K562 (cell line): ENCODE data around the gene BTNL8. TPM values are rescaled to one million over a fixed set of nuclear protein-coding genes. Genes with fewer than 3 reads are reported as not detected.

Experiments used
- ATAC-seq: fragments of 200-7000 bp; cut with Tn5 transposase; 3 replicates; pipeline ENCODE4 v1.9.1; 2020; ENCODE audit warnings: moderate library complexity
- BruUV-seq: library from RNA; stranded (reverse); fragments of 400-500 nt; replicated peaks from 2 replicates; lab custom pipeline; 2021; lab: Mats Ljungman, UMichigan
- CTCF ChIA-PET: fragments of 300-600 bp; formaldehyde crosslinking; extraction: SDS; loops from one replicate; lab custom pipeline; 2021; ENCODE audit warnings: low intra/inter-chr PET ratio; lab: Yijun Ruan, JAX
- POLR2A ChIA-PET: fragments of 300-600, 350-650 bp; sonication (Branson Sonifier 250); formaldehyde crosslinking; extraction: SDS; loops from one replicate; lab custom pipeline; 2021; ENCODE audit warnings: antibody characterized with exemption, inconsistent platforms; lab: Yijun Ruan, JAX
- DNase-seq, 4 experiments: peaks; one replicate each; pipeline versions ENCODE4 v3.0.0 to v3.0.0-alpha.2; 2011 to 2018; ENCODE audit warnings: low spot score in 3 of 4, mixed read lengths in 3 of 4; ENCODE audit errors: extremely low read depth in 1 of 4
- FAIRE-seq: peaks from 2 replicates; lab custom pipeline; 2011; peaks lifted over from hg19 to GRCh38; lab: Jason Lieb, UNC
- H2AFZ ChIP-seq: 2 replicates; pipeline ENCODE4 v1.6.0; 2011; ENCODE audit warnings: low read depth, low read length, control low read depth, inconsistent platforms
- H3K27ac ChIP-seq: fragments of 200-600 bp; 3 replicates; pipeline ENCODE4 v1.8.0; 2011; ENCODE audit warnings: low read depth, mild to moderate bottlenecking, control low read depth, inconsistent platforms, low read length, moderate library complexity, mixed read lengths; ENCODE audit errors: extremely low read depth
- H3K27me3 ChIP-seq, 2 experiments: fragments of 300-600 bp in 1 of 2; 2 replicates in 1 of 2; 3 replicates in 1 of 2; pipeline versions ENCODE4 v1.6.0 to v1.8.0; 2011; ENCODE audit warnings: inconsistent platforms in 2 of 2, low read length in 2 of 2, mild to moderate bottlenecking in 1 of 2, mixed read lengths in 1 of 2, moderate library complexity in 1 of 2; ENCODE audit not compliant: control insufficient read depth in 2 of 2, insufficient read depth in 2 of 2
- H3K36me3 ChIP-seq: fragments of 300-600 bp; 3 replicates; pipeline ENCODE4 v1.8.0; 2011; ENCODE audit warnings: mild to moderate bottlenecking, low read length, inconsistent platforms; ENCODE audit not compliant: control insufficient read depth, insufficient read depth
- H3K4me1 ChIP-seq, 2 experiments: fragments of 200-600 bp in 1 of 2; replicated peaks in 1 of 2; 2 replicates in 1 of 2; 3 replicates in 1 of 2; pipeline versions ENCODE4 v1.5.1 to v1.8.0; 2011; ENCODE audit warnings: inconsistent platforms in 2 of 2, low read length in 2 of 2, mild to moderate bottlenecking in 1 of 2, mixed read lengths in 1 of 2, moderate library complexity in 1 of 2; ENCODE audit not compliant: control insufficient read depth in 2 of 2, insufficient read depth in 2 of 2
- H3K4me2 ChIP-seq: 2 replicates; pipeline ENCODE4 v1.6.1; 2011; ENCODE audit warnings: low read length, control low read depth, inconsistent platforms, mixed read lengths; ENCODE audit not compliant: insufficient read depth
- H3K4me3 ChIP-seq: fragments of 200-600 bp; sonication (generic), shearing (Covaris generic); 2 replicates; pipeline ENCODE4 v1.5.1; 2016; ENCODE audit warnings: control low read depth, inconsistent platforms
- H3K79me2 ChIP-seq: fragments of 200-600 bp; 3 replicates; pipeline ENCODE4 v1.8.0; 2011; ENCODE audit warnings: low read length, inconsistent platforms; ENCODE audit not compliant: control insufficient read depth, insufficient read depth
- H3K9ac ChIP-seq, 2 experiments: 2 replicates each; pipeline versions ENCODE4 v1.6.0 to v1.6.1; 2011; ENCODE audit warnings: low read depth in 2 of 2, low read length in 2 of 2, control low read depth in 1 of 2, inconsistent platforms in 1 of 2, mild to moderate bottlenecking in 1 of 2, mixed read lengths in 1 of 2; ENCODE audit not compliant: insufficient read depth in 1 of 2
- H3K9me1 ChIP-seq: one replicate; pipeline ENCODE4 v1.6.0; 2011; ENCODE audit warnings: inconsistent platforms, mild to moderate bottlenecking, low read length, moderate library complexity; ENCODE audit not compliant: control insufficient read depth, insufficient read depth
- H3K9me3 ChIP-seq: replicated peaks from 2 replicates; pipeline ENCODE4 v1.5.1; 2011; ENCODE audit warnings: low read depth, low read length, inconsistent platforms; ENCODE audit not compliant: control insufficient read depth, insufficient read depth
- H4K20me1 ChIP-seq: replicated peaks from 2 replicates; pipeline ENCODE4 v1.6.1; 2011; ENCODE audit warnings: low read length, inconsistent platforms, mixed read lengths; ENCODE audit not compliant: control insufficient read depth, insufficient read depth
- BMI1 ChIP-seq: fragments of 150-350 bp; IDR thresholded peaks from 2 replicates; pipeline ENCODE4 v1.6.1; 2014; ENCODE audit warnings: low read length
- CBX3 ChIP-seq, 2 experiments: IDR thresholded peaks; 1 replicate in 1 of 2; 2 replicates in 1 of 2; pipeline ENCODE4 v1.6.1; 2012; ENCODE audit warnings: inconsistent platforms in 2 of 2, low read length in 2 of 2, borderline replicate concordance in 1 of 2, control low read depth in 1 of 2
- ETV1 ChIP-seq: fragments of 450-650 bp; conservative IDR thresholded peaks from 2 replicates; pipeline ENCODE4 v1.6.1; 2016; ENCODE audit warnings: missing genetic modification characterization, control low read depth, low read depth, missing compliant biosample characterization
- GATA2 ChIP-seq: sonication (generic); formaldehyde crosslinking; IDR thresholded peaks from 2 replicates; pipeline ENCODE4 v1.4.0; 2020; ENCODE audit warnings: mild to moderate bottlenecking, missing genetic modification reagents
- ILK ChIP-seq: fragments of 450-650 bp; IDR thresholded peaks from 2 replicates; pipeline ENCODE4 v1.6.1; 2016; ENCODE audit warnings: missing genetic modification characterization, low read depth, mild to moderate bottlenecking, missing compliant biosample characterization, moderate library complexity, borderline replicate concordance
- NCOA1 ChIP-seq: fragments of 450-650 bp; IDR thresholded peaks from 2 replicates; pipeline ENCODE4 v1.6.1; 2016; ENCODE audit warnings: low read depth
- NFE2 ChIP-seq: IDR thresholded peaks from 2 replicates; pipeline ENCODE4 v1.6.1; 2014; ENCODE audit warnings: antibody characterized with exemption, low read depth
- RFX5 ChIP-seq: IDR thresholded peaks from 2 replicates; pipeline ENCODE4 v1.6.1; 2011; ENCODE audit warnings: low read depth, mild to moderate bottlenecking, improper control_type of control experiment, low read length
- SMARCA5 ChIP-seq: fragments of 450-650 bp; IDR thresholded peaks from 2 replicates; pipeline ENCODE4 v1.6.1; 2016
- SP1 ChIP-seq: sonication (generic); formaldehyde crosslinking; IDR thresholded peaks from 2 replicates; pipeline ENCODE4 v1.8.1; 2022; ENCODE audit warnings: mild to moderate bottlenecking, missing genetic modification reagents
- ZFP30 ChIP-seq: fragments of 250-450 bp; sonication (Bioruptor Pico); IDR thresholded peaks from 2 replicates; pipeline ENCODE4 v1.8.0; 2022; ENCODE audit warnings: moderate library complexity, mild to moderate bottlenecking, inconsistent platforms, borderline replicate concordance
- ZNF143 ChIP-seq: sonication (generic); formaldehyde crosslinking; IDR thresholded peaks from 2 replicates; pipeline ENCODE4 v1.9.0; 2022; ENCODE audit warnings: mild to moderate bottlenecking, missing genetic modification reagents
- ZNF174 ChIP-seq: fragments of 250-450 bp; sonication (Bioruptor Pico); IDR thresholded peaks from 2 replicates; pipeline ENCODE4 v1.4.0; 2020; ENCODE audit warnings: mild to moderate bottlenecking
- ZNF408 ChIP-seq: fragments of 250-450 bp; sonication (Bioruptor Pico); IDR thresholded peaks from 2 replicates; pipeline ENCODE4 v1.4.0; 2020; ENCODE audit warnings: low read depth, mild to moderate bottlenecking, moderate library complexity
- ZNF444 ChIP-seq: fragments of 250-450 bp; sonication (Bioruptor Pico); IDR thresholded peaks from 2 replicates; pipeline ENCODE4 v1.4.0; 2020; ENCODE audit warnings: mild to moderate bottlenecking, moderate library complexity
- WGBS: fragments of 100-300 bp; shearing (Covaris generic); methylation state at CpG from one replicate; pipeline ENCODE4 v1.1.6; 2016; ENCODE audit warnings: low coverage, mixed read lengths; ENCODE audit not compliant: insufficient coverage; ENCODE audit errors: missing lambda C conversion rate; 5-methylcytosine and 5-hydroxymethylcytosine counted together
- in situ Hi-C: fragments of 300-500 bp; cut with MboI; formaldehyde crosslinking; loops from 4 replicates; pipeline ENCODE4 v1.15.0; 2018; ENCODE audit warnings: inconsistent platforms, mixed read lengths
- intact Hi-C: fragments of 100-400 bp; cut with micrococcal nuclease; formaldehyde crosslinking; loops from 2 replicates; pipeline ENCODE4 v1.14.2; 2022
- polyA plus RNA-seq, 8 experiments: library from polyadenylated mRNA; depleted of rRNA in 4 of 8; stranded (reverse) in 5 of 8; unstranded in 3 of 8; fragments of >200 nt; fragmentation: Nextera tagmentation in 2 of 8; fragmentation: Illumina TruSeq in 1 of 8; extraction: Ambion mirVana in 2 of 8; extraction: Trizol in 1 of 8; gene quantifications; 2 replicates each; pipeline versions ENCODE4 v1.2.1 to v1.2.3, GENCODE V29; 2011 to 2014; ENCODE audit warnings: inconsistent platforms in 1 of 8, missing spikeins in 1 of 8
- total RNA-seq, 7 experiments: library from RNA; depleted of rRNA in 6 of 7; stranded (reverse); fragments of >200 nt in 6 of 7; fragmentation: Illumina TruSeq in 2 of 7; extraction: Trizol in 2 of 7; gene quantifications; 2 replicates each; pipeline versions ENCODE4 v1.2.1 to v1.2.3, GENCODE V29; 2011 to 2021; ENCODE audit warnings: low replicate concordance in 1 of 7
- TF ChIP-seq, protein P1 (sequence below): sonication (generic); formaldehyde crosslinking; IDR thresholded peaks from 2 replicates; pipeline ENCODE4 v1.8.0; 2022; ENCODE audit warnings: mild to moderate bottlenecking, missing genetic modification reagents, borderline replicate concordance

The BTNL8 gene
- total and polyA plus RNA-seq, 9 of the 15 experiments (the other 6 are each of a cell fraction or from before 2014, with no cell fraction given): 0.04 to 0.18 (median 0.07) TPM; not detected in 6

DNA sequence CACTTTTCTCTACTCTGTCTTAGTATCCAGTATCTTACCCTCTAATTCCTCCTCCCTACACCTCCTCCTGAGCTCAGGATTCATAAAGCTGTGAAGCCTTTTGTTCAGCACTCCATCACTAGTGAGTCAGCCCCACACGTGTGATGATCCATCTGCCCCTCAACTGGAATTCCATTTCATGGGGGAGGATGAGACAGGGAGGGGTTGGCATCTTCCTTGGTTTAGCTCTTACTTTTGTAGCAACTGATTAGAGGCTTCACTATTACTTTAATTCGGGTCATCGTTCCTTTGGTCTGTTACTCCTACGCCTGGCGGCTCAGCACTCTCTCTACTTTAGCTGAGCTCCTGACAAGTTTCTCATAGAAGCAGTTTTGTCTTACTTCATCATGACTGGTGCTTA, 11.8 kb downstream of the BTNL8 start:
- no peak for TF ChIP-seq ZFP30 (CRISPR knock-in tag)
- TF ChIP-seq SP1 (CRISPR knock-in tag): no peak
- TF ChIP-seq CBX3 (IDR thresholded peaks at IDR 0.05; ENCODE audit: borderline replicate concordance in 1 of 2, low read length in 2 of 2): 0 out of 3 replicates have a peak, but pooled peaks of 1 of the 2 experiments have one; percentile 14
- 50% methylated on average over 5 of the region's 5 CpGs for WGBS
- no peaks in the 10 kb centered on the region for H3K79me2 ChIP-seq
- no peaks in the 10 kb centered on the region for H3K27me3 ChIP-seq
- no peaks in the 10 kb centered on the region for H3K9me1 ChIP-seq
- H3K4me3 ChIP-seq: no peak overlapping the region
- FAIRE-seq: no peak
- H3K4me1 ChIP-seq: peaks cover 3 to 9% of the 10 kb centered on the region in 2 experiments; a peak in 4 of 5 replicates
- POLR2A ChIA-PET: interaction anchor here (0.6 to 1.1 kb wide), 3 partner anchors 34 to 148 kb away, joined by 3 read pairs; no protein-coding TSS in a partner anchor
- H3K27ac ChIP-seq: no peak overlapping the region
- no peaks in the 10 kb centered on the region for H4K20me1 ChIP-seq
- no peak for ATAC-seq
- no peaks in the 10 kb centered on the region for H3K36me3 ChIP-seq
- H3K9ac ChIP-seq: no peak overlapping the region
- H3K9me3 ChIP-seq: peaks cover 3% of the 10 kb centered on the region
- in situ Hi-C loops: no loop called here
- no peak overlapping the region for H3K4me2 ChIP-seq
- BruUV-seq: no TSS peak
- intact Hi-C loops: no loop called here
- DNase-seq: peak in 1 of 4 experiments; percentile 4
- CTCF ChIA-PET: no interaction called here
- H2AFZ ChIP-seq: no peak overlapping the region

DNA sequence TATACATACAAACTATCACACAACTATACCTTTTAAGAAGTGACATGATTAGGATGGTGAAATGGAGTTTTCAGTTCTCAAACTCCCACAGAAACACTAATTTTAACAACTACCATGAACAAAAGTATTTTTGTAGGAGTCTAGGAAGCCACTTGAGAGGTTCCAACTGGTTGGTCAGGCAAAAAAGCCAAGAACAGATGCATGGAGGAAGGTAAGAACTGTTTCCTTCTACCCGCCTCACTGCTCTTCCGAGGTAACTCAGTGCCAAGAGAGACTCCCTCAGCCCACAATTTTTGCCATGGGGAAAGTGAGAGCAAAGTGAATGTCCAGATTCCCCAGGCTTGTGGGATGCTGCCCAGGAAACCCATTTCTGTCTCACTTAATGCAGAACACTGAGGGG, 15.7 kb downstream of the BTNL8 start:
- DNase-seq: no peak
- H3K9me3 ChIP-seq: no peaks in the 10 kb centered on the region; the same call in 1 of the 2 replicates
- H3K4me2 ChIP-seq: no peak overlapping the region
- H2AFZ ChIP-seq: no peak overlapping the region
- no peaks in the 10 kb centered on the region for H4K20me1 ChIP-seq
- H3K27me3 ChIP-seq: no peaks in the 10 kb centered on the region
- POLR2A ChIA-PET: no interaction called here
- H3K4me1 ChIP-seq: peaks cover 3 to 9% of the 10 kb centered on the region in 2 experiments; a peak in 3 of 5 replicates
- no peak for ATAC-seq
- 56% methylated on average over 2 of the region's 2 CpGs for WGBS
- no peak overlapping the region for H3K4me3 ChIP-seq
- no peaks in the 10 kb centered on the region for H3K79me2 ChIP-seq
- BruUV-seq: no TSS peak
- CTCF ChIA-PET: no interaction called here
- H3K9me1 ChIP-seq: no peaks in the 10 kb centered on the region
- no peak for FAIRE-seq
- in situ Hi-C loops: no loop called here
- H3K9ac ChIP-seq: no peak overlapping the region
- intact Hi-C loops: no loop called here
- H3K27ac ChIP-seq: no peak overlapping the region
- H3K36me3 ChIP-seq: no peaks in the 10 kb centered on the region
- TF ChIP-seq ETV1 (tag): no peak
- TF ChIP-seq GATA2 (CRISPR knock-in tag): no peak
- no peak for TF ChIP-seq BMI1
- TF ChIP-seq ZNF444 (CRISPR knock-in tag): no peak
- TF ChIP-seq ZNF174 (CRISPR knock-in tag): no peak
- no peak for TF ChIP-seq RFX5
- no peak for TF ChIP-seq NFE2
- TF ChIP-seq NCOA1: no peak
- TF ChIP-seq ZNF408: no peak
- no peak for TF ChIP-seq SMARCA5
- TF ChIP-seq, protein P1, sequence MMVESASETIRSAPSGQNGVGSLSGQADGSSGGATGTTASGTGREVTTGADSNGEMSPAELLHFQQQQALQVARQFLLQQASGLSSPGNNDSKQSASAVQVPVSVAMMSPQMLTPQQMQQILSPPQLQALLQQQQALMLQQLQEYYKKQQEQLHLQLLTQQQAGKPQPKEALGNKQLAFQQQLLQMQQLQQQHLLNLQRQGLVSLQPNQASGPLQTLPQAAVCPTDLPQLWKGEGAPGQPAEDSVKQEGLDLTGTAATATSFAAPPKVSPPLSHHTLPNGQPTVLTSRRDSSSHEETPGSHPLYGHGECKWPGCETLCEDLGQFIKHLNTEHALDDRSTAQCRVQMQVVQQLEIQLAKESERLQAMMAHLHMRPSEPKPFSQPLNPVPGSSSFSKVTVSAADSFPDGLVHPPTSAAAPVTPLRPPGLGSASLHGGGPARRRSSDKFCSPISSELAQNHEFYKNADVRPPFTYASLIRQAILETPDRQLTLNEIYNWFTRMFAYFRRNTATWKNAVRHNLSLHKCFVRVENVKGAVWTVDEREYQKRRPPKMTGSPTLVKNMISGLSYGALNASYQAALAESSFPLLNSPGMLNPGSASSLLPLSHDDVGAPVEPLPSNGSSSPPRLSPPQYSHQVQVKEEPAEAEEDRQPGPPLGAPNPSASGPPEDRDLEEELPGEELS (CRISPR knock-in tag): no peak
- TF ChIP-seq ILK (tag): no peak
- TF ChIP-seq ZNF143 (CRISPR knock-in tag): no peak
